ENCODE results near the gene SAMD14.

- TF ChIP-seq POLR2A (IDR thresholded peaks at IDR 0.05; ENCODE audit: low read length) = no peak
- TF ChIP-seq GATA1 (IDR thresholded peaks at IDR 0.05; ENCODE audit: low read depth, low read length) = no peak
Measured at GRCh38 chr17:50141745-50142110, 11.8 kb upstream of the SAMD14 start.
